ENCODE measurements around the gene SRRT. TPM values are rescaled to one million over a fixed set of nuclear protein-coding genes. Genes with fewer than 3 reads are reported as not detected.

Gene SRRT
- polyA plus RNA-seq, 1 donor from 2014 or later: 59.9 TPM

GRCh38 chr7:100882201-100882600 lies 7.3 kb downstream of the SRRT start:
- Histone ChIP-seq H3K4me3 (ENCODE audit: low read length) (no peak overlapping the region), H3K4me2 (ENCODE audit: low read length) (no peak overlapping the region), H2AFZ (ENCODE audit: low read depth, low read length) (no peak overlapping the region), H3K79me2 (replicated peaks; ENCODE audit: insufficient read depth, low read length) (peaks cover 36% of the 10 kb centered on the region), H3K9ac (ENCODE audit: low read length) (no peak overlapping the region), H3K27me3 (ENCODE audit: insufficient read depth, low read depth, low read length) (no peaks in the 10 kb centered on the region), H3K27ac (ENCODE audit: low read length) (no peak overlapping the region), H3K36me3 (ENCODE audit: insufficient read depth, low read length) (peaks cover 2% of the 10 kb centered on the region), H3K9me2 (ENCODE audit: insufficient read depth, low read length) (no peaks in the 10 kb centered on the region), H3F3A (ENCODE audit: insufficient read depth, low read length, poor library complexity, severe bottlenecking) (no peaks in the 10 kb centered on the region), H3K9me3 (ENCODE audit: low read length) (no peaks in the 10 kb centered on the region), H4K20me1 (ENCODE audit: insufficient read depth) (peaks cover 6% of the 10 kb centered on the region)
- TF ChIP-seq POLR2AphosphoS5 (IDR thresholded peaks at IDR 0.05): no peak
- no peak for TF ChIP-seq EZH2 (IDR thresholded peaks at IDR 0.05; ENCODE audit: borderline replicate concordance, insufficient read depth, low read length, poor library complexity, severe bottlenecking)
- TF ChIP-seq MXI1 (conservative IDR thresholded peaks at IDR 0.05; ENCODE audit: poor library complexity, severe bottlenecking): no peak
- no peak for TF ChIP-seq EP300 (conservative IDR thresholded peaks at IDR 0.05; ENCODE audit: poor library complexity, severe bottlenecking)
- TF ChIP-seq, protein P1, sequence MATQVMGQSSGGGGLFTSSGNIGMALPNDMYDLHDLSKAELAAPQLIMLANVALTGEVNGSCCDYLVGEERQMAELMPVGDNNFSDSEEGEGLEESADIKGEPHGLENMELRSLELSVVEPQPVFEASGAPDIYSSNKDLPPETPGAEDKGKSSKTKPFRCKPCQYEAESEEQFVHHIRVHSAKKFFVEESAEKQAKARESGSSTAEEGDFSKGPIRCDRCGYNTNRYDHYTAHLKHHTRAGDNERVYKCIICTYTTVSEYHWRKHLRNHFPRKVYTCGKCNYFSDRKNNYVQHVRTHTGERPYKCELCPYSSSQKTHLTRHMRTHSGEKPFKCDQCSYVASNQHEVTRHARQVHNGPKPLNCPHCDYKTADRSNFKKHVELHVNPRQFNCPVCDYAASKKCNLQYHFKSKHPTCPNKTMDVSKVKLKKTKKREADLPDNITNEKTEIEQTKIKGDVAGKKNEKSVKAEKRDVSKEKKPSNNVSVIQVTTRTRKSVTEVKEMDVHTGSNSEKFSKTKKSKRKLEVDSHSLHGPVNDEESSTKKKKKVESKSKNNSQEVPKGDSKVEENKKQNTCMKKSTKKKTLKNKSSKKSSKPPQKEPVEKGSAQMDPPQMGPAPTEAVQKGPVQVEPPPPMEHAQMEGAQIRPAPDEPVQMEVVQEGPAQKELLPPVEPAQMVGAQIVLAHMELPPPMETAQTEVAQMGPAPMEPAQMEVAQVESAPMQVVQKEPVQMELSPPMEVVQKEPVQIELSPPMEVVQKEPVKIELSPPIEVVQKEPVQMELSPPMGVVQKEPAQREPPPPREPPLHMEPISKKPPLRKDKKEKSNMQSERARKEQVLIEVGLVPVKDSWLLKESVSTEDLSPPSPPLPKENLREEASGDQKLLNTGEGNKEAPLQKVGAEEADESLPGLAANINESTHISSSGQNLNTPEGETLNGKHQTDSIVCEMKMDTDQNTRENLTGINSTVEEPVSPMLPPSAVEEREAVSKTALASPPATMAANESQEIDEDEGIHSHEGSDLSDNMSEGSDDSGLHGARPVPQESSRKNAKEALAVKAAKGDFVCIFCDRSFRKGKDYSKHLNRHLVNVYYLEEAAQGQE (IDR thresholded peaks at IDR 0.05; ENCODE audit: borderline replicate concordance): no peak
- no peak for TF ChIP-seq CTCF (IDR thresholded peaks at IDR 0.05; ENCODE audit: poor library complexity, severe bottlenecking)
- no peak for TF ChIP-seq TAF1 (IDR thresholded peaks at IDR 0.05; ENCODE audit: low read depth)
- no peak for TF ChIP-seq SMC3 (conservative IDR thresholded peaks at IDR 0.05; ENCODE audit: poor library complexity)

DNA sequence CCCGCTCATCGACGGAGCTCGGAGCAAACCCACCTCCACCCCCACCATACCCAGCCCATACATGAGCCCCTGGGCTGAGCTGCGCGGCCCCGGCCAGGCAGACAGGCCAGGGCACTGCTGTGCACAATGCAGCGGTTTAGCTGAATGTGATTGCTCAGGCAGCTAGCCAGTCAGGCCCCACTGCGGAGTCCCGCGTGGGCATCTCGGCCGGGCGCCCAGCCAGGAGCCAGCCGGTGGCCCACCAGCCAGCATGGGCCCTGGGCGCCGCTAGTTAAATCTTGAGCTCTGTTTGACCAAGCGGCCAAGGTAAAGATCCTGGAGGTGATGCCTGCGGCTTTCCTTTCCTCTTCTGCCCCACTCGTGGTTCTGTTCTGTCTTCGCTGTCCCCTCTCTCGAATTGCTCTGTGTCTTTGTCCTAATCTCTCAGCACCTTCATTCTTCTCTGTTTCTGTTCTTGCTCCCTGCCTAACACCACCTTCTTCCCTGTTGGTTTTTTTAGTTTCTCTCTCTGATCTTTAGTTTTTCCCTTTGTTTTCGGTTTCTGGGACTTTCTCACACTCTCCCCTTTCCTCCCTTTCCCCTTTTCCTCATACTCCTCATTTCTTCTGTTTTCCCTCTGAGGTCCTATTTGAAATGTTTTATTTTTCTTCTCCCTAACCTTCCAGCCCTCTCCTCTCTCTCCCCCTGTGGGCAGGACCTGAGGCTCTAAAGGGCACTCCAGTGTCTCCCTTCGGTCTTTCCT lies 8.1 kb downstream of the SRRT start:
- H3K79me2 ChIP-seq (replicated peaks; ENCODE audit: insufficient read depth, low read length): peaks cover 28% of the 10 kb centered on the region
- no peaks in the 10 kb centered on the region for H3K9me3 ChIP-seq (ENCODE audit: low read length)
- peaks cover 10% of the 10 kb centered on the region for H3K36me3 ChIP-seq (ENCODE audit: insufficient read depth, low read length)
- no peaks in the 10 kb centered on the region for H3K9me2 ChIP-seq (ENCODE audit: insufficient read depth, low read length)
- H3K4me3 ChIP-seq (ENCODE audit: low read length): no peak overlapping the region
- H4K20me1 ChIP-seq (ENCODE audit: insufficient read depth): peaks cover 6% of the 10 kb centered on the region
- no peak for TF ChIP-seq POLR2AphosphoS5 (IDR thresholded peaks at IDR 0.05)
- no peak for TF ChIP-seq CTCF (IDR thresholded peaks at IDR 0.05; ENCODE audit: poor library complexity, severe bottlenecking)
- TF ChIP-seq TAF1 (IDR thresholded peaks at IDR 0.05; ENCODE audit: low read depth): no peak
- no peak for TF ChIP-seq SMC3 (conservative IDR thresholded peaks at IDR 0.05; ENCODE audit: poor library complexity)
- TF ChIP-seq, protein P1 (IDR thresholded peaks at IDR 0.05; ENCODE audit: borderline replicate concordance): no peak
- TF ChIP-seq EP300 (conservative IDR thresholded peaks at IDR 0.05; ENCODE audit: poor library complexity, severe bottlenecking): no peak
- no peak for TF ChIP-seq MXI1 (conservative IDR thresholded peaks at IDR 0.05; ENCODE audit: poor library complexity, severe bottlenecking)
- TF ChIP-seq RAD21 (conservative IDR thresholded peaks at IDR 0.05): no peak
- TF ChIP-seq EZH2 (IDR thresholded peaks at IDR 0.05; ENCODE audit: borderline replicate concordance, insufficient read depth, low read length, poor library complexity, severe bottlenecking): no peak
- no peak overlapping the region for H2AFZ ChIP-seq (ENCODE audit: low read depth, low read length)
- no peaks in the 10 kb centered on the region for H3F3A ChIP-seq (ENCODE audit: insufficient read depth, low read length, poor library complexity, severe bottlenecking)
- H3K27ac ChIP-seq (ENCODE audit: low read length): no peak overlapping the region
- no peaks in the 10 kb centered on the region for H3K27me3 ChIP-seq (ENCODE audit: insufficient read depth, low read depth, low read length)
- H3K9ac ChIP-seq (ENCODE audit: low read length): no peak overlapping the region
- no peak overlapping the region for H3K4me2 ChIP-seq (ENCODE audit: low read length)

All from neural cell (in vitro differentiated cells).